Measurements from ENCODE around the gene RHBG. TPM values are rescaled to one million over a fixed set of nuclear protein-coding genes. Genes with fewer than 3 reads are reported as not detected.
"Not testable (repeated sequence)": the region's sequence is repeated elsewhere in the genome, so short reads cannot be mapped to it uniquely, and the experiment has no call there.

Gene RHBG
- total RNA-seq: under 1 TPM in 1 of 2 donors, not detected in 1; 0.85 TPM

DNA sequence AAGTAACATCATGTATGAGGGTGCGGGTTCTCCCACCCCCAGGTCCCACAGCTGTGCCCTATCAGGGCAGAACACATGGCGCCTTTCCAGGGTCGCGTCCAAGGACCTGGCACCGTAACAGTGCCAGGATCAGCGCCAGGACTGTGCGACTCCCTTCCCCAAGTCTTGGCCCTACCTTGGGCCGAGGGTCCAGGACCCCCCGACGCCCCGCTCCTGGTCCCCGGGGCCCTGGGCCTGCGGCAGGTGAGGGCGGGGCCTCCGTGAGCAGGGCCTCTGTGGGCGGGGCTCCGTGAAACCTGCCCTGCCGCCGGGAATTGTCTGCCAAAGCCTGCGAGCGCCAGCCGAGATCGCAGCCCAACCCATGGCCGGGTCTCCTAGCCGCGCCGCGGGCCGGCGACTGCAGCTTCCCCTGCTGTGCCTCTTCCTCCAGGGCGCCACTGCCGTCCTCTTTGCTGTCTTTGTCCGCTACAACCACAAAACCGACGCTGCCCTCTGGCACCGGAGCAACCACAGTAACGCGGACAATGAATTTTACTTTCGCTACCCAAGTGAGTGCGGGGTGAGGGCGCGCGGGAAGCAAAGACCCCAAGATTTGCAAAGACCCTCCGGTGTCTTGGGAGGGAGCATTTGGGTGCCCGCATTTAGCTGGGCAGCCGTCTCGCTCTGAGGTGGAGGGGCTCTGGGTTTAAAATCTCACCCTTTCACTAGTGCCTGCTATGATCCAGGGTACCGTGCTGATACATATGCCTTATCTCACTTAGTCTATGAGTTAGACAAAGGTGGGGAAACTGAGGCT, at the start of gene RHBG:
Gene RHBG, plus strand, starts transcription at position 323 of the 796 bp plus-strand sequence. Its CDS starts 39 bp downstream, at position 362.
- 9% methylated on average over 48 of the region's 48 CpGs for WGBS
- no peaks in the 10 kb centered on the region for H3K9me3 ChIP-seq
- no peaks in the 10 kb centered on the region for H3K4me1 ChIP-seq (replicated peaks)
- intact Hi-C loops (cut with DNase I): no loop called here
- DNase-seq (ENCODE audit: low spot score): peak; percentile 57
- H3K27me3 ChIP-seq (replicated peaks; ENCODE audit: insufficient read depth): no peaks in the 10 kb centered on the region
- no peaks in the 10 kb centered on the region for H3K36me3 ChIP-seq
- TF ChIP-seq POLR2AphosphoS5 (IDR thresholded peaks at IDR 0.05) (no peak), POLR2A (IDR thresholded peaks at IDR 0.05) (peak; percentile 38)
- TF ChIP-seq, protein P1, sequence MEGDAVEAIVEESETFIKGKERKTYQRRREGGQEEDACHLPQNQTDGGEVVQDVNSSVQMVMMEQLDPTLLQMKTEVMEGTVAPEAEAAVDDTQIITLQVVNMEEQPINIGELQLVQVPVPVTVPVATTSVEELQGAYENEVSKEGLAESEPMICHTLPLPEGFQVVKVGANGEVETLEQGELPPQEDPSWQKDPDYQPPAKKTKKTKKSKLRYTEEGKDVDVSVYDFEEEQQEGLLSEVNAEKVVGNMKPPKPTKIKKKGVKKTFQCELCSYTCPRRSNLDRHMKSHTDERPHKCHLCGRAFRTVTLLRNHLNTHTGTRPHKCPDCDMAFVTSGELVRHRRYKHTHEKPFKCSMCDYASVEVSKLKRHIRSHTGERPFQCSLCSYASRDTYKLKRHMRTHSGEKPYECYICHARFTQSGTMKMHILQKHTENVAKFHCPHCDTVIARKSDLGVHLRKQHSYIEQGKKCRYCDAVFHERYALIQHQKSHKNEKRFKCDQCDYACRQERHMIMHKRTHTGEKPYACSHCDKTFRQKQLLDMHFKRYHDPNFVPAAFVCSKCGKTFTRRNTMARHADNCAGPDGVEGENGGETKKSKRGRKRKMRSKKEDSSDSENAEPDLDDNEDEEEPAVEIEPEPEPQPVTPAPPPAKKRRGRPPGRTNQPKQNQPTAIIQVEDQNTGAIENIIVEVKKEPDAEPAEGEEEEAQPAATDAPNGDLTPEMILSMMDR (IDR thresholded peaks at IDR 0.05): peak in 1 of 4 experiments; percentile 14
- H3K4me3 ChIP-seq: peak within 1 kb of the TSS; percentile 27 to 33
- peak within 1 kb of the TSS in 1 of 2 donors; percentile 30 for H3K27ac ChIP-seq

- H3K27me3 ChIP-seq (replicated peaks; ENCODE audit: insufficient read depth): no peaks in the 10 kb centered on the region
- peaks cover 26 to 44% of the 10 kb centered on the region in 2 donors for H3K36me3 ChIP-seq
- no peaks in the 10 kb centered on the region for H3K9me3 ChIP-seq
- no peak overlapping the region for H3K4me3 ChIP-seq
- TF ChIP-seq, protein P1 (IDR thresholded peaks at IDR 0.05): peak in 3 of 4 experiments; percentile 35 to 55 (median 52)
- no peak for TF ChIP-seq POLR2AphosphoS5 (IDR thresholded peaks at IDR 0.05)
- intact Hi-C loops (cut with DNase I): no loop called here
- 52% methylated on average over 1 of the region's 1 CpG for WGBS
- no peaks in the 10 kb centered on the region for H3K4me1 ChIP-seq (replicated peaks)
- DNase-seq (ENCODE audit: low spot score): no peak
- H3K27ac ChIP-seq: no peak overlapping the region
Measured at GRCh38 chr1:156319664-156320063, 49.3 kb upstream of the RHBG start.

DNA sequence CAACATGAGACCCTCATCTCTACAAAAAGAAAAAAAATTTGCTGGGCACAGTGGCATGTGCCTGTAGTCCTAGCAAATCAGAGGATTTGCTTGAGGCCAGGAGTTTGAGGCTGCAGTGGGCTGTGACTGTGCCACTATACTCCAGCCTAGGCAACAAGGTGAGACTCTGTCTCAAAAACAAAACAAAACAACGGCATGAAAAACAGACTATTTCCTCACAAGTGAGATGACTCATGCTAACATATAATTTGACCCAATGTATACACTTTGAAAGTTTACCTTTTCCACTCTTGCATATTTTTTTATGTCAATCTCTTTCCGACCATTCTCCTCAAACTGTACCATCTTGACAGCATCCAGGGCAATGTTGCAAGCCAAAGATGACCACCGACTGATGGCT, 48.5 kb upstream of the RHBG start:
- Histone ChIP-seq H3K27me3 (replicated peaks; ENCODE audit: insufficient read depth) (no peaks in the 10 kb centered on the region), H3K4me3 (no peak overlapping the region), H3K36me3 (peaks cover 26 to 44% of the 10 kb centered on the region in 2 donors), H3K27ac (no peak overlapping the region), H3K9me3 (no peaks in the 10 kb centered on the region), H3K4me1 (replicated peaks) (no peaks in the 10 kb centered on the region)
- no peak for TF ChIP-seq POLR2AphosphoS5 (IDR thresholded peaks at IDR 0.05)
- TF ChIP-seq, protein P1 (IDR thresholded peaks at IDR 0.05): no peak
- WGBS: 89% methylated on average over 3 of the region's 3 CpGs
- no peak for DNase-seq (ENCODE audit: low spot score)
- intact Hi-C loops (cut with DNase I): no loop called here

- H3K36me3 ChIP-seq: peaks cover 16 to 24% of the 10 kb centered on the region in 2 donors
- H3K4me3 ChIP-seq; H3K4me1 ChIP-seq (replicated peaks); H3K9me3 ChIP-seq; intact Hi-C loops (cut with DNase I); H3K27ac ChIP-seq; DNase-seq (ENCODE audit: low spot score); H3K27me3 ChIP-seq (replicated peaks; ENCODE audit: insufficient read depth): not testable (repeated sequence)
- WGBS: 93% methylated on average over 9 of the region's 9 CpGs
Measured at GRCh38 chr1:156323179-156323578, 45.8 kb upstream of the RHBG start.

DNA sequence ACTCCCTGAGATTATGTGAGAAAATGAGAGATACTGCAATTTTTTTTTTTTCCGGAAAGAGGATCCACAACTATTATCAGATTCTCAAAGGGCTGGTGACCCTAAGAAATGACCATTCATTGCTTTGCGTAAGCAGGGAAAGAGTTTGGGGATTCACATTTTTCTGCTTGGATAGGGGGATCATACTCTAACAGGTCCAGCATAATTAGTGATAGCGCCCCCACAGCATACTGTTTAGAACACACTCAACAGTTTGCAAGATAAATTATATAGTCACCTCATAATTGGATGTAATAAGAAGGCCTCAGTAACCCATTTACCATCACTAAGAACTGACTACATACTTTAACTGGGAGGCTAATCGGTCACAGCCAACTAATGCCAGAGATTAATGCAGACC, 32.8 kb upstream of the RHBG start:
- WGBS: 84% methylated on average over 4 of the region's 4 CpGs
- peaks cover 11% of the 10 kb centered on the region for H3K4me1 ChIP-seq (replicated peaks)
- DNase-seq (ENCODE audit: low spot score): no peak
- H3K27me3 ChIP-seq (replicated peaks; ENCODE audit: insufficient read depth): no peaks in the 10 kb centered on the region
- TF ChIP-seq POLR2AphosphoS5 (IDR thresholded peaks at IDR 0.05) (no peak), POLR2A (IDR thresholded peaks at IDR 0.05) (no peak)
- TF ChIP-seq, protein P1 (IDR thresholded peaks at IDR 0.05): no peak
- intact Hi-C loops (cut with DNase I): no loop called here
- H3K27ac ChIP-seq: no peak overlapping the region
- H3K36me3 ChIP-seq: no peaks in the 10 kb centered on the region
- no peaks in the 10 kb centered on the region for H3K9me3 ChIP-seq
- no peak overlapping the region for H3K4me3 ChIP-seq

All from prostate gland (tissue), 2 donors.